ENCODE measurements around the gene EIF2AK3. TPM values are rescaled to one million over a fixed set of nuclear protein-coding genes. Genes with fewer than 3 reads are reported as not detected.

Gene EIF2AK3
- total and polyA plus RNA-seq, 2 donors (not counting 1 experiment from before 2014, with no cell fraction given): 40.2 to 57.9 TPM

DNA sequence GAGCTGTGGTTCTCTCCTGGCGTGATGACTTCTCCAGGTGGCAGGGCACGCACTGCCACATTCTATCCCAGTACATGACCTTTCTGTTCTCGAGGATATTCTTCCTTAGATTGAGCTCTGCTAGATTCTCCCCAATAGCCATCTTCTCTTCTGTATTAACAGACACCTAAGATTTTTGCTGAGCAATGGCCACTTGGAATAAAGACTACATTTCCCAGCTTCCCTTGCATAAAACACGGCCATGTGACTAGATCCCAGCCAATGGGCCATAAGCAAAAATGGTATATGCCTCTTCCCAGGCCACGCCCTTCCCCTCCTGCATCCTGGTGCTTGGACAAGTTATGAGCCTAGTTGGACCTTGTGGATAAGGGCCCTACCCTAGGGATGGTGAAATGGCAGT lies 82.1 kb downstream of the EIF2AK3 start:
- Mint-ChIP-seq H3K9me3 (ENCODE audit: insufficient read depth) (no peaks in the 10 kb centered on the region), H3K4me3 (no peak overlapping the region), H3K27ac (no peak overlapping the region), H3K27me3 (peaks cover 17% of the 10 kb centered on the region), H3K4me1 (no peaks in the 10 kb centered on the region)
- ATAC-seq (ENCODE audit: low read depth): no peak
- Histone ChIP-seq H4K20me1 (ENCODE audit: control insufficient read depth, insufficient read depth, low read length, poor library complexity, severe bottlenecking) (no peaks in the 10 kb centered on the region), H3K79me2 (ENCODE audit: control insufficient read depth, insufficient read depth, low read length) (no peaks in the 10 kb centered on the region), H2AFZ (ENCODE audit: insufficient read depth, low read depth, low read length, poor library complexity, severe bottlenecking) (no peak overlapping the region), H3K4me1 (ENCODE audit: control insufficient read depth in 2 of 2, insufficient read depth in 2 of 2, low read length in 2 of 2) (no peaks in the 10 kb centered on the region), H3K4me2 (replicated peaks; ENCODE audit: low read depth, low read length, poor library complexity, severe bottlenecking) (no peak overlapping the region), H3K9me3 (ENCODE audit: control extremely low read depth in 1 of 3, control insufficient read depth in 2 of 3, insufficient read depth in 1 of 3, low read length in 2 of 3) (peaks cover 0 to 3% (median 0%) of the 10 kb centered on the region in 3 donors), H3K27ac (ENCODE audit: low read length in 2 of 2) (no peak overlapping the region), H3K36me3 (replicated peaks in 1 of 2; ENCODE audit: control extremely low read depth in 1 of 2, control insufficient read depth in 1 of 2, extremely low read depth in 1 of 2, insufficient read depth in 2 of 2, low read length in 1 of 2) (no peaks in the 10 kb centered on the region), H3K4me3 (ENCODE audit: control extremely low read depth in 1 of 5, extremely low read depth in 1 of 5, insufficient read depth in 1 of 5, low read depth in 2 of 5, low read length in 4 of 5) (no peak overlapping the region), H3K27me3 (replicated peaks in 1 of 4; ENCODE audit: control extremely low read depth in 1 of 4, control insufficient read depth in 3 of 4, insufficient read depth in 4 of 4, low read length in 3 of 4) (peaks cover 0 to 6% (median 2%) of the 10 kb centered on the region in 4 experiments), H3K9ac (ENCODE audit: low read length) (no peak overlapping the region)
- ChIA-PET POLR2A (no interaction called here), CTCF (no interaction called here)
- intact Hi-C loops (cut with micrococcal nuclease): no loop called here
- DNase-seq: no peak
- 91% methylated on average over 5 of the region's 5 CpGs for WGBS (ENCODE audit: insufficient coverage)
- TF ChIP-seq CTCF (IDR thresholded peaks at IDR 0.05) (no peak), EZH2 (IDR thresholded peaks at IDR 0.05; ENCODE audit: borderline replicate concordance, insufficient read depth, low read depth, low read length, poor library complexity, severe bottlenecking) (no peak)

- Mint-ChIP-seq H3K27me3 (peaks cover 9% of the 10 kb centered on the region), H3K4me3 (no peak overlapping the region), H3K27ac (no peak overlapping the region), H3K4me1 (no peaks in the 10 kb centered on the region), H3K9me3 (ENCODE audit: insufficient read depth) (no peaks in the 10 kb centered on the region)
- no peaks in the 10 kb centered on the region for H3K79me2 ChIP-seq (ENCODE audit: control insufficient read depth, insufficient read depth, low read length)
- ChIA-PET CTCF (no interaction called here), POLR2A (no interaction called here)
- H3K9ac ChIP-seq (ENCODE audit: low read length): no peak overlapping the region
- no peak for ATAC-seq (ENCODE audit: low read depth)
- peaks cover 0 to 3% (median 0%) of the 10 kb centered on the region in 4 experiments for H3K27me3 ChIP-seq (replicated peaks in 1 of 4; ENCODE audit: control extremely low read depth in 1 of 4, control insufficient read depth in 3 of 4, insufficient read depth in 4 of 4, low read length in 3 of 4)
- no peaks in the 10 kb centered on the region for H3K4me1 ChIP-seq (ENCODE audit: control insufficient read depth in 2 of 2, insufficient read depth in 2 of 2, low read length in 2 of 2)
- no peak for TF ChIP-seq CTCF (IDR thresholded peaks at IDR 0.05)
- no peak for TF ChIP-seq EZH2 (IDR thresholded peaks at IDR 0.05; ENCODE audit: borderline replicate concordance, insufficient read depth, low read depth, low read length, poor library complexity, severe bottlenecking)
- H3K36me3 ChIP-seq (replicated peaks in 1 of 2; ENCODE audit: control extremely low read depth in 1 of 2, control insufficient read depth in 1 of 2, extremely low read depth in 1 of 2, insufficient read depth in 2 of 2, low read length in 1 of 2): no peaks in the 10 kb centered on the region
- no peaks in the 10 kb centered on the region for H3K9me3 ChIP-seq (ENCODE audit: control extremely low read depth in 1 of 3, control insufficient read depth in 2 of 3, insufficient read depth in 1 of 3, low read length in 2 of 3)
- DNase-seq: no peak
- no peak overlapping the region for H3K4me2 ChIP-seq (replicated peaks; ENCODE audit: low read depth, low read length, poor library complexity, severe bottlenecking)
- no peak overlapping the region for H2AFZ ChIP-seq (ENCODE audit: insufficient read depth, low read depth, low read length, poor library complexity, severe bottlenecking)
- H3K4me3 ChIP-seq (ENCODE audit: control extremely low read depth in 1 of 5, extremely low read depth in 1 of 5, insufficient read depth in 1 of 5, low read depth in 2 of 5, low read length in 4 of 5): no peak overlapping the region
- WGBS (ENCODE audit: insufficient coverage): 92% methylated on average over 6 of the region's 6 CpGs
- intact Hi-C loops (cut with micrococcal nuclease): no loop called here
- H3K27ac ChIP-seq (ENCODE audit: low read length in 2 of 2): no peak overlapping the region
- no peaks in the 10 kb centered on the region for H4K20me1 ChIP-seq (ENCODE audit: control insufficient read depth, insufficient read depth, low read length, poor library complexity, severe bottlenecking)
Measured at GRCh38 chr2:88543541-88544057, 83.7 kb downstream of the EIF2AK3 start.
